Stimulated activated naive CD4-positive, alpha-beta T cell (primary cell): ENCODE measurements around the gene PTPN6.

Experiments
- DNase-seq, 6 experiments: peaks; one replicate each; lab custom pipeline; 2025; lab: John Stamatoyannopoulos, UW

PTPN6 gene

GRCh38 chr12:7009512-7009911 is 58.4 kb downstream of the PTPN6 start:
- DNase-seq = no peak
